Left lung (tissue), 14 donors: ENCODE measurements around the gene CCDC91. TPM values are rescaled to one million over a fixed set of nuclear protein-coding genes. Genes with fewer than 3 reads are reported as not detected.
A peak's percentile ranks its signal among the peaks of the same experiment; 100 is the strongest.

Experiments used
- ATAC-seq: fragments of 200-7000 bp; cut with Tn5 transposase; one replicate; pipeline ENCODE4 v1.9.1; 2020; ENCODE audit warnings: moderate library complexity
- DNase-seq, 4 donors: peaks; one replicate each; pipeline ENCODE4 v3.0.0-alpha.2; 2013 to 2020
- H3K27ac ChIP-seq, 2 donors: fragments of 200-600 bp; sonication (generic) in 1 of 2; one replicate each; pipeline versions ENCODE4 v1.5.0 to v1.8.0; 2020 to 2021
- H3K27me3 ChIP-seq, 2 donors: fragments of 200-600 bp; sonication (generic) in 1 of 2; one replicate each; pipeline versions ENCODE4 v1.5.0 to v1.8.0; 2020 to 2021
- H3K36me3 ChIP-seq, 2 donors: fragments of 200-600 bp; sonication (generic) in 1 of 2; one replicate each; pipeline versions ENCODE4 v1.5.0 to v1.8.0; 2020 to 2021
- H3K4me1 ChIP-seq, 2 donors: fragments of 200-600 bp; one replicate each; pipeline ENCODE4 v1.8.0; 2021
- H3K4me3 ChIP-seq, 2 donors: fragments of 200-600 bp; sonication (generic) in 1 of 2; one replicate each; pipeline versions ENCODE4 v1.5.0 to v1.8.0; 2020 to 2021; ENCODE audit warnings: mild to moderate bottlenecking in 1 of 2
- H3K9me3 ChIP-seq, 2 donors: fragments of 200-600 bp; sonication (generic) in 1 of 2; one replicate each; pipeline versions ENCODE4 v1.5.0 to v1.8.0; 2020 to 2021
- CTCF ChIP-seq, 2 donors: fragments of 200-600 bp; sonication (generic) in 1 of 2; IDR thresholded peaks; one replicate each; pipeline versions ENCODE4 v1.5.0 to v1.8.0; 2021; ENCODE audit warnings: antibody characterized with exemption in 2 of 2
- intact Hi-C, 2 donors: fragments of 100-400 bp; cut with DNase I; formaldehyde crosslinking; loops; one replicate each; pipeline versions ENCODE4 v1.11.2 to v1.14.2; 2022
- long read RNA-seq, 12 donors: library from polyadenylated mRNA in 2 of 12; unstranded in 2 of 12; transcript quantifications; one replicate each; pipeline ENCODE4 v2.0.0 and lab custom pipeline, GENCODE V29; 2019 to 2026
- polyA plus RNA-seq, 6 donors: library from polyadenylated mRNA; unstranded; fragments of 120-200 nt; gene quantifications; one replicate each; pipeline ENCODE4 v1.2.1, GENCODE V29; 2013; ENCODE audit not compliant: insufficient read length in 6 of 6
- total RNA-seq, 2 donors: library from RNA; stranded (reverse); fragmentation: NEBNext Ultra II Directional; extraction: Animal tissue kit (Norgen Biotek cat#: 25700); gene quantifications; one replicate each; pipeline ENCODE4 v1.2.1, GENCODE V29; 2021
- donor health status: DM: no; HTN: yes; CAD: no.
- donor health status: DM: no; HTN: no; CAD: no.

CCDC91 gene, protein sequence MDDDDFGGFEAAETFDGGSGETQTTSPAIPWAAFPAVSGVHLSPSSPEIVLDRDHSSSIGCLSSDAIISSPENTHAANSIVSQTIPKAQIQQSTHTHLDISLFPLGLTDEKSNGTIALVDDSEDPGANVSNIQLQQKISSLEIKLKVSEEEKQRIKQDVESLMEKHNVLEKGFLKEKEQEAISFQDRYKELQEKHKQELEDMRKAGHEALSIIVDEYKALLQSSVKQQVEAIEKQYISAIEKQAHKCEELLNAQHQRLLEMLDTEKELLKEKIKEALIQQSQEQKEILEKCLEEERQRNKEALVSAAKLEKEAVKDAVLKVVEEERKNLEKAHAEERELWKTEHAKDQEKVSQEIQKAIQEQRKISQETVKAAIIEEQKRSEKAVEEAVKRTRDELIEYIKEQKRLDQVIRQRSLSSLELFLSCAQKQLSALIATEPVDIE
- total RNA-seq (10 to 100 TPM; 18.5 to 22.0 TPM), polyA plus RNA-seq (10 to 100 TPM; 25.3 to 30.0 (median 27.4) TPM)
- long read RNA-seq, donor 1, transcript CCDC91-205 (11 exons, 1,301 nt): major isoform, 8 of 11 reads
- long read RNA-seq, donor 1, partial matches to known transcripts: 0 of 11 reads
- long read RNA-seq, donor 1, other reads (novel, unspliced or antisense): 0 of 11 reads
- long read RNA-seq, donor 2, transcript CCDC91-205 (11 exons, 1,301 nt): major isoform, 5 of 6 reads
- long read RNA-seq, donor 2, partial matches to known transcripts: 0 of 6 reads
- long read RNA-seq, donor 2, other reads (novel, unspliced or antisense): 0 of 6 reads
- long read RNA-seq, donor 3, partial matches to known transcripts: 0 of 1 reads
- long read RNA-seq, donor 3, other reads (novel, unspliced or antisense): 0 of 1 reads
- long read RNA-seq, donor 4, partial matches to known transcripts: 9 of 19 reads
- long read RNA-seq, donor 4, other reads (novel, unspliced or antisense): 7 of 19 reads
- long read RNA-seq, donor 5, transcript CCDC91-205 (11 exons, 1,301 nt): major isoform, 5 of 9 reads
- long read RNA-seq, donor 5, partial matches to known transcripts: 0 of 9 reads
- long read RNA-seq, donor 5, other reads (novel, unspliced or antisense): 0 of 9 reads
- long read RNA-seq, donor 6, transcript CCDC91-205 (11 exons, 1,301 nt): major isoform, 5 of 9 reads
- long read RNA-seq, donor 6, partial matches to known transcripts: 0 of 9 reads
- long read RNA-seq, donor 6, other reads (novel, unspliced or antisense): 0 of 9 reads
- long read RNA-seq, donor 7, transcript CCDC91-205 (11 exons, 1,301 nt): major isoform, 7 of 8 reads
- long read RNA-seq, donor 7, partial matches to known transcripts: 0 of 8 reads
- long read RNA-seq, donor 7, other reads (novel, unspliced or antisense): 0 of 8 reads
- long read RNA-seq, donor 8, transcript CCDC91-205 (11 exons, 1,301 nt): major isoform, 7 of 10 reads
- long read RNA-seq, donor 8, partial matches to known transcripts: 0 of 10 reads
- long read RNA-seq, donor 8, other reads (novel, unspliced or antisense): 0 of 10 reads
- long read RNA-seq, donor 9: 0 reads
- long read RNA-seq, donor 10, transcript CCDC91-205 (11 exons, 1,301 nt): major isoform, 5 of 17 reads
- long read RNA-seq, donor 10, partial matches to known transcripts: 5 of 17 reads
- long read RNA-seq, donor 10, other reads (novel, unspliced or antisense): 7 of 17 reads
- long read RNA-seq, donor 11, transcript CCDC91-205 (11 exons, 1,301 nt): major isoform, 11 of 16 reads
- long read RNA-seq, donor 11, partial matches to known transcripts: 0 of 16 reads
- long read RNA-seq, donor 11, other reads (novel, unspliced or antisense): 0 of 16 reads
- long read RNA-seq, donor 12, partial matches to known transcripts: 0 of 4 reads
- long read RNA-seq, donor 12, other reads (novel, unspliced or antisense): 0 of 4 reads

DNA sequence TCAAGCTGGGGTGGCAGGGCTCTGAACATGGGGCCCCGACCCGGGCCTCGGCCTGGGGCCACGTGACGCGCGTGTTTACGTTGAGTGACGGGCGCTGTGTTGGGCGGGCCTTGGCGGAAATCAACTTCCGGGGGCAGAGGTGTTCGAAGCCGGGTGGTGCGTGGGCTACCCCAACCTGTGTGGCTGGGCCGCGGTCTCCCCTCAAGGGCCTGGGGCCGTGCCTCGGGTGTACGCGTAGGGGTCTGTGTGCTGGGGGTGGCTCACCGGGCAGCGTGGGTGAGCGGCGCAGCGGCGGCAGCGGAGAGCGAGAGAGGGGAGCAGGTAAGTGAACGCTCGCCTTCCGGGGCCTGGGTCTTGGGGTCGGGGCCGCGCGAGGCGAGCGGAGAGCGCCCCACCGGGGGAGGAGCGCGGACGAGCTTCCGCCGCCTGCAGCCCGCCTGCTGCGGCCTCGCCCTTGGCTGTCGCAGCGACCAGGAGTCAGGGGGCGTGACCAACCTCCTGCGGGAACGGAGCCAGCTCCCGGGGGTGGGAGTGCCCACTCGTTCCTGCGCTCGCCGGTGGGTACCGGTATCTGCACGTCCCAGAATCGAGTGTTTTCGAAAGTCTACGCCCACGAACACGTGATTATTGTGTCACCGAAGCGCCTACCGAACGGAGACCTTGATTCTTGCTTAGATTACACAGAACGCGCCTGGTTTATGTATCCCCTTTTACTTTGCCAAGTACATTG, at the start of gene CCDC91:
CCDC91 (plus strand) TSS at position 136 of the 730 bp plus-strand sequence. CDS start 66,760 bp downstream, outside the sequence.
- Histone ChIP-seq H3K36me3 (peaks cover 0 to 6% of the 10 kb centered on the region in 2 donors), H3K27me3 (no peaks in the 10 kb centered on the region), H3K9me3 (peaks cover 0 to 5% of the 10 kb centered on the region in 2 donors), H3K27ac (peak within 1 kb of the TSS; percentile 94 to 98), H3K4me3 (peak within 1 kb of the TSS; percentile 74 to 88), H3K4me1 (peaks cover 6 to 9% of the 10 kb centered on the region in 2 donors)
- DNase-seq: peak; percentile 86 to 94 (median 90)
- no peak for TF ChIP-seq CTCF (IDR thresholded peaks at IDR 0.05)
- intact Hi-C loops: no loop called here
- ATAC-seq: peak; percentile 92

- no peak for TF ChIP-seq CTCF (IDR thresholded peaks at IDR 0.05)
- intact Hi-C loops: no loop called here
Measured at GRCh38 chr12:28144059-28144458, 46.2 kb upstream of the CCDC91 start.

DNA sequence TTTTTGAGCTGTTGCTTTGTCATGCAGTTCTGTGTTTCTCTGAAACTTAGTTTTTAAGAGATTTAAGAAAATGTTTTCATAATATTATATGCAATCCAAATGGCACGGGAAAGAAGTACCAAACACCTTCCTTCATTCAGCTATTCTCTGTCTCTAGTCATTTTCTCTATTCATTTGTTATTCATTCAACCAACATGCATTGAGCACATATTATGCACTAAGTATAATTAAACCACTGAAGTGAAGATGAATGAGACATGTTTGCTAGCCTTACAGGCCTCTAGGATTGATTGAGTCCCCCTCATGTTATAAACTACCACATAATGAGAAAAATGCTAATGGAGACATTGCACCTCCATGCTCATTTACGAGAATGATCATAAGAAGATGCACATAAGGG, 45.7 kb upstream of the CCDC91 start:
- Histone ChIP-seq H3K4me3 (no peak overlapping the region), H3K27ac (no peak overlapping the region), H3K9me3 (no peaks in the 10 kb centered on the region), H3K4me1 (no peaks in the 10 kb centered on the region), H3K27me3 (no peaks in the 10 kb centered on the region), H3K36me3 (no peaks in the 10 kb centered on the region)
- ATAC-seq (no peak), DNase-seq (no peak)
- intact Hi-C loops: no loop called here
- TF ChIP-seq CTCF (IDR thresholded peaks at IDR 0.05): no peak

More at GRCh38 chr12:28144059-28144458, 46.2 kb upstream of the CCDC91 start:
- no peak overlapping the region for H3K4me3 ChIP-seq
- no peak for ATAC-seq
- no peak overlapping the region for H3K27ac ChIP-seq
- no peaks in the 10 kb centered on the region for H3K4me1 ChIP-seq
- no peak for DNase-seq
- no peaks in the 10 kb centered on the region for H3K9me3 ChIP-seq
- no peaks in the 10 kb centered on the region for H3K36me3 ChIP-seq
- H3K27me3 ChIP-seq: no peaks in the 10 kb centered on the region

DNA sequence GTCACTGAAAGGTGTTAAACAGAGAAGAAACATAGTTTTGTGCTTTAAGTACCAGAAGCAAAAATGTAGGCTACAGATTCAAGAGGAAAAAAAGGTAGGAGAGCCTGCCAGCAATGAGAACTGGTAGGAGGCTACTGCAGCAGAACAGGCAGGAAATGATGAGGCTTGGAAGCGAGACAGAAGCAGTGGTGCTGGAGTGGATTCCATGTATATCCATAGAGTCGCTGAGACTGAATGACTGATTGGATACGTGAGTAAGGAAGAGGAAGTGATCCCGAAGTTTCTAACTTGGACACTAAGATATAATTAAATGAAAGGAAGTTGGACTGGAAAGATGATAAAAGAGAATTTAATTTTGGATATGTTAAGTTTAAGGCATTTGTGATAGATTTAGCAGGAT, 45.0 kb upstream of the CCDC91 start:
- ATAC-seq (no peak), DNase-seq (no peak)
- H3K27me3 ChIP-seq: no peaks in the 10 kb centered on the region
- no peaks in the 10 kb centered on the region for H3K9me3 ChIP-seq
- H3K27ac ChIP-seq: no peak overlapping the region
- intact Hi-C loops: no loop called here
- H3K36me3 ChIP-seq: no peaks in the 10 kb centered on the region
- H3K4me3 ChIP-seq: no peak overlapping the region
- H3K4me1 ChIP-seq: no peaks in the 10 kb centered on the region
- TF ChIP-seq CTCF (IDR thresholded peaks at IDR 0.05): no peak
